Endothelial cell (in vitro differentiated cells): ENCODE data around the gene FAM98A. TPM values are rescaled to one million over a fixed set of nuclear protein-coding genes. Genes with fewer than 3 reads are reported as not detected.
A peak's percentile ranks its signal among the peaks of the same experiment; 100 is the strongest.

ENCODE experiments used
- DNase-seq: peaks from one replicate; pipeline ENCODE4 v3.0.0; 2021; ENCODE audit warnings: low spot score
- H3K27ac Mint-ChIP-seq: one replicate; pipeline ENCODE4 v1.8.0; 2021; ENCODE audit warnings: mixed read lengths, inconsistent platforms; ENCODE audit not compliant: unreplicated experiment
- H3K27me3 Mint-ChIP-seq: one replicate; pipeline ENCODE4 v1.8.0; 2021; ENCODE audit warnings: mild to moderate bottlenecking, moderate library complexity, mixed read lengths, inconsistent platforms; ENCODE audit not compliant: unreplicated experiment
- H3K36me3 Mint-ChIP-seq: one replicate; pipeline ENCODE4 v1.8.0; 2021; ENCODE audit warnings: mild to moderate bottlenecking, low read depth, mixed read lengths, inconsistent platforms; ENCODE audit not compliant: unreplicated experiment
- H3K4me1 Mint-ChIP-seq: one replicate; pipeline ENCODE4 v1.8.0; 2021; ENCODE audit warnings: mild to moderate bottlenecking, mixed read lengths, inconsistent platforms; ENCODE audit not compliant: unreplicated experiment
- H3K4me3 Mint-ChIP-seq: one replicate; pipeline ENCODE4 v1.8.0; 2021; ENCODE audit warnings: mild to moderate bottlenecking, mixed read lengths, inconsistent platforms; ENCODE audit not compliant: unreplicated experiment
- H3K9me3 Mint-ChIP-seq: one replicate; pipeline ENCODE4 v1.8.0; 2021; ENCODE audit warnings: mixed read lengths, inconsistent platforms; ENCODE audit not compliant: unreplicated experiment
- CTCF ChIP-seq: fragments of 200-600 bp; sonication (generic); IDR thresholded peaks from one replicate; pipeline ENCODE4 v1.5.0; 2021; ENCODE audit warnings: antibody characterized with exemption; ENCODE audit not compliant: unreplicated experiment
- long read RNA-seq: library from polyadenylated mRNA; unstranded; transcript quantifications from one replicate; pipeline ENCODE4 v2.0.0, GENCODE V29; 2020; ENCODE audit not compliant: unreplicated experiment
- total RNA-seq: library from RNA; stranded (reverse); fragmentation: NEBNext Ultra II Directional; extraction: Animal tissue kit (Norgen Biotek cat#: 25700); gene quantifications from one replicate; pipeline ENCODE4 v1.2.1, GENCODE V29; 2021; ENCODE audit not compliant: unreplicated experiment

Gene FAM98A
- total RNA-seq, result 47.9 TPM
- long read RNA-seq, transcript FAM98A-201 (8 exons, 2,816 nt), result major isoform, 5 of 10 reads
- long read RNA-seq, partial matches to known transcripts, result 3 of 10 reads
- long read RNA-seq, other reads (novel, unspliced or antisense), result 0 of 10 reads

DNA sequence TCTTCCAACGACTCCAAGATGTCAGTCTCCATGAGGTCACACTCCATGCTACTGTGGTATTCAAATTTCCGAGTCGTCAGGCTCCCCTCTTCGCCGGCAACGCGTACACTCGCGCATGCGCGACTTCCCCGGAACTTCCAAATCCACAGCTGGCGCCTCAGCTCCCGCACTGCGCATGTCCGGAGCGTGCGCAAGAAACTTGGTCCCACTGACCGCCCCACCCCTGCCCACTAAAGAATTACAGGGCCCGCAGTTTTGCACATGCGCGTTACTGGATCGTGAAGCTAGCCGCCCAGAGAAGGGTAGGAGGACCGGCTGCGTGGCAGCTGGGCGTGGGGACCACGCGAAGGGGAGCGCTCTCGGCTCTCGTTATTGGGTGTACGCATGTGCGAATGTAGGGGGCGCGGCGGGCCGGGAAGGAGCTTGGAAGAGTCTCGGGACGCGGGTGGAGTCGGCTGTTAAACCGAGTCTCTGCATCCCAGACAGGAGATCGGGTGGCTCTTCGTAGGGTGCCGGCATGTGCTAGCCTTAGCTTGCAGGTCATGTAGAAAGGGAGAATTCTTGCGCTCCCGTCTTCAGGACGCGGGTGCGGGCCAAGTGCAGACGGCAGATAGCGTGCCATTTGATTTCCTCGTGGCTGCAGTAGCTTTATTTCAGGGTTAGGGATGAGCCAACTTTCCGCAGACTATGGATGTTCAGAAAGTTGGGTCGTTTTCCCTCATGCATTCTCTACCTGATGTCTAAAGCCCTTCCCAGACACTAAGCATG is at the start of gene FAM98A:
Gene FAM98A, minus strand, starts transcription at position 125 of the 768 bp plus-strand sequence. Its CDS starts 78 bp downstream, at position 47.
- H3K27me3 Mint-ChIP-seq, result peaks cover 4% of the 10 kb centered on the region
- peaks cover 9% of the 10 kb centered on the region for H3K36me3 Mint-ChIP-seq
- no peaks in the 10 kb centered on the region for H3K9me3 Mint-ChIP-seq
- no peak for TF ChIP-seq CTCF
- peak within 1 kb of the TSS; percentile 95 for H3K27ac Mint-ChIP-seq
- peak; percentile 99 for DNase-seq
- peaks cover 18% of the 10 kb centered on the region for H3K4me1 Mint-ChIP-seq
- H3K4me3 Mint-ChIP-seq, result peak within 1 kb of the TSS; percentile 95

DNA sequence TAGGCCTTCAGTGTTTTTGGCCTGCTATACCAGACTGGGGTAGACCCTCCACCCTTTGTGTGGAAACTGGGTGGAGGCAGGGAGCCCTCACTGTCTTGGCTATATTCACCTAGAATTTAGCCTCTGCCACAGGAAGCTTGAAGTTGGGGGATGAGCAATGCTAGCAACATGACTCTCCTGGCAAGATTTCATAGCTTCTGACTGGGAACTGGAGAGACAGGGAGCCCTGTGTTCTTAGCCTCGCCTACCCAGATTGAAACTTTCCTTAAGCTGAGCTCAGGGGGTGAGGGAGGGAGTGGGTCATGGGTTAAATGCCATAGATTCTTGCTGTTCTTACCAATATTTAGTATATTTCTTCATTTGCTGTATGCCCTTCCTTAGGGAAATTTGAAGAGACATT is 46.8 kb upstream of the FAM98A start:
- H3K36me3 Mint-ChIP-seq, result no peaks in the 10 kb centered on the region
- H3K9me3 Mint-ChIP-seq, result no peaks in the 10 kb centered on the region
- no peak for TF ChIP-seq CTCF
- H3K4me1 Mint-ChIP-seq, result peaks cover 12% of the 10 kb centered on the region
- peaks cover 4% of the 10 kb centered on the region for H3K27me3 Mint-ChIP-seq
- DNase-seq, result no peak
- H3K4me3 Mint-ChIP-seq, result no peak overlapping the region
- H3K27ac Mint-ChIP-seq, result no peak overlapping the region

GRCh38 chr2:33644215-33644614 is 45.1 kb upstream of the FAM98A start:
- Mint-ChIP-seq H3K27ac (no peak overlapping the region), H3K4me1 (peaks cover 3% of the 10 kb centered on the region), H3K4me3 (no peak overlapping the region), H3K9me3 (no peaks in the 10 kb centered on the region), H3K27me3 (peaks cover 4% of the 10 kb centered on the region), H3K36me3 (no peaks in the 10 kb centered on the region)
- no peak for TF ChIP-seq CTCF
- no peak for DNase-seq

GRCh38 chr2:33636001-33636400 is 36.9 kb upstream of the FAM98A start:
- DNase-seq, result no peak
- Mint-ChIP-seq H3K27me3 (peaks cover 2% of the 10 kb centered on the region), H3K9me3 (no peaks in the 10 kb centered on the region), H3K4me3 (no peak overlapping the region), H3K4me1 (no peaks in the 10 kb centered on the region), H3K27ac (no peak overlapping the region), H3K36me3 (no peaks in the 10 kb centered on the region)
- no peak for TF ChIP-seq CTCF

- Mint-ChIP-seq H3K27me3 (no peaks in the 10 kb centered on the region), H3K36me3 (no peaks in the 10 kb centered on the region), H3K9me3 (no peaks in the 10 kb centered on the region), H3K4me3 (no peak overlapping the region), H3K4me1 (no peaks in the 10 kb centered on the region), H3K27ac (no peak overlapping the region)
- no peak for TF ChIP-seq CTCF
- DNase-seq, result no peak
These were observed 35.3 kb upstream of the FAM98A start for GRCh38 chr2:33634261-33634910.
